A549 (cell line): ENCODE results near the gene DTD2. TPM values are rescaled to one million over a fixed set of nuclear protein-coding genes. Genes with fewer than 3 reads are reported as not detected.

Source experiments
- ATAC-seq, 2 experiments: fragments of 200-7000 bp in 1 of 2; fragments of >200 bp in 1 of 2; cut with Nextera tagmentation in 1 of 2; cut with Tn5 transposase in 1 of 2; 3 replicates each; pipeline versions ENCODE4 v1.8.0 to v1.9.1; 2018 to 2020; ENCODE audit warnings: mild to moderate bottlenecking in 1 of 2, moderate library complexity in 1 of 2
- CTCF ChIA-PET: fragments of 300-600 bp; sonication (Branson Sonifier 250); formaldehyde crosslinking; extraction: SDS; loops from one replicate; lab custom pipeline; 2021; ENCODE audit warnings: antibody characterized with exemption, inconsistent platforms; lab: Yijun Ruan, JAX
- POLR2A ChIA-PET: fragments of 350-600 bp; formaldehyde crosslinking; extraction: SDS; loops from one replicate; lab custom pipeline; 2021; ENCODE audit warnings: antibody characterized with exemption, inconsistent platforms; lab: Yijun Ruan, JAX
- DNase-seq, 2 experiments: peaks; one replicate each; pipeline versions ENCODE4 v3.0.0 to v3.0.0-alpha.2; 2011 to 2016; ENCODE audit warnings: low read depth in 1 of 2, low spot score in 1 of 2
- FAIRE-seq: peaks from 2 replicates; lab custom pipeline; 2011; peaks lifted over from hg19 to GRCh38; lab: Jason Lieb, UNC
- H3K27ac ChIP-seq, 2 experiments: fragments of >200 bp; sonication (Bioruptor Twin); formaldehyde crosslinking; 3 replicates each; pipeline ENCODE4 v1.5.1; 2016 to 2017
- H3K4me1 ChIP-seq: fragments of >200 bp; sonication (Bioruptor Twin); formaldehyde crosslinking; 3 replicates; pipeline ENCODE4 v1.6.1; 2016
- H3K4me2 ChIP-seq: fragments of >200 bp; sonication (Bioruptor Twin); formaldehyde crosslinking; 3 replicates; pipeline ENCODE4 v1.6.1; 2016
- H3K4me3 ChIP-seq: fragments of >200 bp; sonication (Bioruptor Twin); formaldehyde crosslinking; 3 replicates; pipeline ENCODE4 v1.5.1; 2016
- H3K9me3 ChIP-seq: fragments of >200 bp; sonication (Bioruptor Twin); formaldehyde crosslinking; 3 replicates; pipeline ENCODE4 v1.6.1; 2016
- ATOH8 ChIP-seq: fragments of 250-450 bp; sonication (Bioruptor Pico); IDR thresholded peaks from 2 replicates; pipeline ENCODE4 v1.5.0; 2020; ENCODE audit warnings: low read depth, mild to moderate bottlenecking, moderate library complexity
- BHLHE40 ChIP-seq: IDR thresholded peaks from 2 replicates; pipeline ENCODE4 v1.6.1; 2012; ENCODE audit warnings: low read depth, low read length, inconsistent platforms
- CBX2 ChIP-seq: fragments of 200-600 bp; sonication (generic); IDR thresholded peaks from 2 replicates; pipeline ENCODE4 v1.6.1; 2016; ENCODE audit warnings: low read depth, mild to moderate bottlenecking, borderline replicate concordance
- CEBPB ChIP-seq, 2 experiments: fragments of >200 bp in 1 of 2; sonication (Bioruptor Twin) in 1 of 2; formaldehyde crosslinking in 1 of 2; IDR thresholded peaks; 2 replicates each; pipeline ENCODE4 v1.6.1; 2012 to 2016
- CHD2 ChIP-seq: fragments of 150-350 bp; IDR thresholded peaks from 2 replicates; pipeline ENCODE4 v1.6.1; 2014; ENCODE audit warnings: low read length; ENCODE audit not compliant: partially characterized antibody
- CHD4 ChIP-seq: fragments of 200-600 bp; sonication (generic); IDR thresholded peaks from 2 replicates; pipeline ENCODE4 v1.6.1; 2016; ENCODE audit warnings: antibody characterized with exemption, mild to moderate bottlenecking, borderline replicate concordance
- E2F6 ChIP-seq: IDR thresholded peaks from 2 replicates; pipeline ENCODE4 v1.6.1; 2012; ENCODE audit warnings: low read depth, borderline replicate concordance
- EHF ChIP-seq: fragments of 250-450 bp; sonication (Bioruptor Pico); IDR thresholded peaks from 2 replicates; pipeline ENCODE4 v1.5.0; 2020; ENCODE audit warnings: mild to moderate bottlenecking
- EHMT2 ChIP-seq: fragments of 200-600 bp; sonication (generic); IDR thresholded peaks from 2 replicates; pipeline ENCODE4 v1.6.1; 2016; ENCODE audit warnings: antibody characterized with exemption, low read depth, mild to moderate bottlenecking, moderate library complexity
- ELK1 ChIP-seq: fragments of 150-350 bp; IDR thresholded peaks from 2 replicates; pipeline ENCODE4 v1.6.1; 2014; ENCODE audit warnings: low read depth, mild to moderate bottlenecking, low read length
- ESRRA ChIP-seq: fragments of 150-350 bp; IDR thresholded peaks from 2 replicates; pipeline ENCODE4 v1.6.1; 2014; ENCODE audit warnings: mild to moderate bottlenecking, low read length, borderline replicate concordance
- FOSB ChIP-seq: fragments of 250-450 bp; sonication (Bioruptor Pico); IDR thresholded peaks from 2 replicates; pipeline ENCODE4 v1.5.0; 2020; ENCODE audit warnings: mild to moderate bottlenecking, moderate library complexity
- HDAC2 ChIP-seq: fragments of 200-600 bp; sonication (generic); IDR thresholded peaks from 2 replicates; pipeline ENCODE4 v1.6.1; 2016
- HEYL ChIP-seq: fragments of 250-450 bp; sonication (Bioruptor Pico); IDR thresholded peaks from 2 replicates; pipeline ENCODE4 v1.8.0; 2021; ENCODE audit warnings: mild to moderate bottlenecking, moderate library complexity
- HMGXB4 ChIP-seq: fragments of 250-450 bp; sonication (Bioruptor Pico); IDR thresholded peaks from 2 replicates; pipeline ENCODE4 v1.5.0; 2021; ENCODE audit warnings: mild to moderate bottlenecking, moderate library complexity, borderline replicate concordance
- HOXA7 ChIP-seq: fragments of 250-450 bp; sonication (Bioruptor Pico); IDR thresholded peaks from 2 replicates; pipeline ENCODE4 v1.5.0; 2020; ENCODE audit warnings: mild to moderate bottlenecking, moderate library complexity
- JUNB ChIP-seq: fragments of >200 bp; sonication (Bioruptor Twin); formaldehyde crosslinking; IDR thresholded peaks from 2 replicates; pipeline ENCODE4 v1.6.1; 2016
- KDM1A ChIP-seq: fragments of 200-600 bp; sonication (generic); IDR thresholded peaks from 2 replicates; pipeline ENCODE4 v1.6.1; 2016; ENCODE audit warnings: low read depth, mild to moderate bottlenecking
- KDM5A ChIP-seq: fragments of 200-600 bp; sonication (generic); IDR thresholded peaks from 2 replicates; pipeline ENCODE4 v1.6.1; 2016; ENCODE audit warnings: antibody characterized with exemption, mild to moderate bottlenecking
- MAZ ChIP-seq: fragments of 150-350 bp; IDR thresholded peaks from 2 replicates; pipeline ENCODE4 v1.6.1; 2014; ENCODE audit warnings: antibody characterized with exemption, low read depth, low read length, borderline replicate concordance
- POLR2A ChIP-seq: IDR thresholded peaks from 2 replicates; pipeline ENCODE4 v1.6.1; 2012; ENCODE audit warnings: mild to moderate bottlenecking, low read length
- POLR2AphosphoS2 ChIP-seq: conservative IDR thresholded peaks from 2 replicates; pipeline ENCODE4 v1.6.1; 2012; ENCODE audit warnings: low read length, improper control_type of control experiment, inconsistent platforms
- RAD21 ChIP-seq, 2 experiments: fragments of >200 bp in 1 of 2; sonication (Bioruptor Twin) in 1 of 2; formaldehyde crosslinking in 1 of 2; IDR thresholded peaks in 1 of 2; conservative IDR thresholded peaks in 1 of 2; 2 replicates in 1 of 2; 3 replicates in 1 of 2; pipeline ENCODE4 v1.6.1; 2012 to 2018; ENCODE audit warnings: inconsistent platforms in 1 of 2
- RARB ChIP-seq: fragments of 250-450 bp; sonication (Bioruptor Pico); IDR thresholded peaks from 2 replicates; pipeline ENCODE4 v1.8.0; 2021; ENCODE audit warnings: mild to moderate bottlenecking, moderate library complexity
- RCOR1 ChIP-seq: fragments of 150-350 bp; IDR thresholded peaks from 2 replicates; pipeline ENCODE4 v1.6.1; 2014; ENCODE audit warnings: antibody characterized with exemption, low read length, low read depth
- SMC3 ChIP-seq: fragments of >200 bp; sonication (Bioruptor Twin); formaldehyde crosslinking; IDR thresholded peaks from 3 replicates; pipeline ENCODE4 v1.6.1; 2018; ENCODE audit warnings: inconsistent platforms
- ZFP36 ChIP-seq: fragments of 450-650 bp; IDR thresholded peaks from 2 replicates; pipeline ENCODE4 v1.6.1; 2014; ENCODE audit warnings: borderline replicate concordance; ENCODE audit not compliant: partially characterized antibody
- whole genome bisulfite sequencing: methylation state at CpG from one replicate; pipeline ENCODE4 v1.1.6; 2017; ENCODE audit errors: missing lambda C conversion rate; 5-methylcytosine and 5-hydroxymethylcytosine counted together
- polyA plus RNA-seq, 4 experiments: library from polyadenylated mRNA; depleted of rRNA in 3 of 4; stranded (reverse); fragments of >200 nt; fragmentation: RNase III in 1 of 4; extraction: RNeasy Plus Mini Kit Qiagen cat#74134 plus additional on column Dnase treatment in 1 of 4; gene quantifications; 2 replicates in 3 of 4; 3 replicates in 1 of 4; pipeline ENCODE4 v1.2.3, GENCODE V29; 2011 to 2017
- TF ChIP-seq, protein P1 (sequence below): IDR thresholded peaks from 2 replicates; pipeline ENCODE4 v1.6.1; 2012
- TF ChIP-seq, protein P2 (sequence below): fragments of 200-600 bp; sonication (generic); IDR thresholded peaks from 2 replicates; pipeline ENCODE4 v1.6.1; 2016; ENCODE audit warnings: antibody characterized with exemption, mild to moderate bottlenecking, moderate library complexity

Gene DTD2
- polyA plus RNA-seq, 2 of the 4 experiments (the other 2 are of a cell fraction): 28.5 to 39.5 TPM

DNA sequence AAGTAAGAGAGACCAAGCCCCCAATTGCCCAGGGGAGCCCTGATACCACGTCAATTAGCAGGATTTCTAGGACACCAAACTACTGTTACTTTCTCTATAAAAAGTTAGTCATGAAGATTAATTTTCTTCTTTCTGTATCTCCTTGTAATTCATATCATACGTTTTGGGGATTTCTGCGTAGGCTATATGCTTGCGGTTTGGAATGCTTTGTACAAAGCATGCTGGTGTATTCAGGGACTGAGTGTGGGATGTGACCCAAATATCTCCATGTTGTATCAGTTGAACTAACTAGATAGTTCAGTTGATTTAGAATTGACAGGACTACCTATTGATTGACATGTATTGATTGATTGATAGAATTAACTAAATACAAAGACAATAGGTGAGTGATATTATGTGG is 22.9 kb upstream of the DTD2 start:
- no peaks in the 10 kb centered on the region for H3K9me3 ChIP-seq
- FAIRE-seq (no peak), DNase-seq (no peak), ATAC-seq (no peak)
- CTCF ChIA-PET: interaction anchor here (0.6 kb wide), 1 partner anchor 715 kb away, joined by 3 read pairs; no protein-coding TSS in a partner anchor
- H3K4me1 ChIP-seq: no peaks in the 10 kb centered on the region
- 55% methylated on average over 4 of the region's 4 CpGs for WGBS
- H3K4me2 ChIP-seq: no peak overlapping the region
- TF ChIP-seq POLR2AphosphoS2 (no peak), EHF (CRISPR knock-in tag) (no peak), CHD4 (no peak), RARB (CRISPR knock-in tag) (no peak), ATOH8 (CRISPR knock-in tag) (no peak), EHMT2 (no peak), CBX2 (no peak), HEYL (CRISPR knock-in tag) (no peak), FOSB (CRISPR knock-in tag) (no peak), HOXA7 (CRISPR knock-in tag) (no peak), BHLHE40 (no peak), ELK1 (no peak), RCOR1 (no peak), POLR2A (no peak), CEBPB (IDR thresholded peaks at IDR 0.05) (no peak), HDAC2 (no peak), KDM5A (no peak), JUNB (no peak)
- H3K4me3 ChIP-seq: no peak overlapping the region
- no peak overlapping the region for H3K27ac ChIP-seq
- POLR2A ChIA-PET: interaction anchor here (0.7 kb wide), 1 partner anchor 650 kb away, joined by 3 read pairs; no protein-coding TSS in a partner anchor

DNA sequence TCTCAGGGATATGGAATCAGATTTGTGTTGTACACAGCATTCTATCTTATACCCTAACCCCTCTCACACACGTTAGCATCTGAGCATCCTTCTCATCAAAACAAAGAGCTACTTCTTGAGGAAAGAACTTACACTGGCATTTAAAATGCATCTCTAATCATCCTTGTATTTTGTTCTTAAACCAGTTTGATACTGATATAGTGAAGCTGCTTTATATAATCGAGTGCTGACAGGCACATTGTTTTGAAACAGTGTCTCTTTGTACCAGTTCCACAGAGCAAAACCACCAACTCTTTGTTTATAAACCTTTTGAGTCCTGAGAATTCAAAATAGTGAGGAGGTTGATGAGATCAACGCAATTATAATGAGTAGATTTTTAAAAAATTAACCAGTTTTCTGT is 21.7 kb upstream of the DTD2 start:
- ATAC-seq: no peak
- ChIA-PET POLR2A (no interaction called here), CTCF (no interaction called here)

More for the DNA sequence above, 21.7 kb upstream of the DTD2 start:
- no peaks in the 10 kb centered on the region for H3K4me1 ChIP-seq
- no peaks in the 10 kb centered on the region for H3K9me3 ChIP-seq
- H3K27ac ChIP-seq: no peak overlapping the region
- no peak for DNase-seq
- TF ChIP-seq RAD21 (conservative IDR thresholded peaks at IDR 0.05 in 1 of 2, IDR thresholded peaks at IDR 0.05 in 1 of 2): no peak
- no peak for TF ChIP-seq CEBPB (IDR thresholded peaks at IDR 0.05)
- no peak for TF ChIP-seq MAZ
- no peak for TF ChIP-seq CHD4
- no peak for TF ChIP-seq ZFP36
- no peak for TF ChIP-seq ESRRA
- no peak for TF ChIP-seq E2F6
- no peak for TF ChIP-seq KDM5A
- TF ChIP-seq CHD2: no peak
- TF ChIP-seq SMC3: no peak
- no peak for TF ChIP-seq HMGXB4 (CRISPR knock-in tag)
- TF ChIP-seq, protein P1, sequence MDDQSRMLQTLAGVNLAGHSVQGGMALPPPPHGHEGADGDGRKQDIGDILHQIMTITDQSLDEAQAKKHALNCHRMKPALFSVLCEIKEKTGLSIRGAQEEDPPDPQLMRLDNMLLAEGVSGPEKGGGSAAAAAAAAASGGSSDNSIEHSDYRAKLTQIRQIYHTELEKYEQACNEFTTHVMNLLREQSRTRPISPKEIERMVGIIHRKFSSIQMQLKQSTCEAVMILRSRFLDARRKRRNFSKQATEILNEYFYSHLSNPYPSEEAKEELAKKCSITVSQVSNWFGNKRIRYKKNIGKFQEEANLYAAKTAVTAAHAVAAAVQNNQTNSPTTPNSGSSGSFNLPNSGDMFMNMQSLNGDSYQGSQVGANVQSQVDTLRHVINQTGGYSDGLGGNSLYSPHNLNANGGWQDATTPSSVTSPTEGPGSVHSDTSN: no peak
- no peak for TF ChIP-seq EHMT2
- TF ChIP-seq, protein P2, sequence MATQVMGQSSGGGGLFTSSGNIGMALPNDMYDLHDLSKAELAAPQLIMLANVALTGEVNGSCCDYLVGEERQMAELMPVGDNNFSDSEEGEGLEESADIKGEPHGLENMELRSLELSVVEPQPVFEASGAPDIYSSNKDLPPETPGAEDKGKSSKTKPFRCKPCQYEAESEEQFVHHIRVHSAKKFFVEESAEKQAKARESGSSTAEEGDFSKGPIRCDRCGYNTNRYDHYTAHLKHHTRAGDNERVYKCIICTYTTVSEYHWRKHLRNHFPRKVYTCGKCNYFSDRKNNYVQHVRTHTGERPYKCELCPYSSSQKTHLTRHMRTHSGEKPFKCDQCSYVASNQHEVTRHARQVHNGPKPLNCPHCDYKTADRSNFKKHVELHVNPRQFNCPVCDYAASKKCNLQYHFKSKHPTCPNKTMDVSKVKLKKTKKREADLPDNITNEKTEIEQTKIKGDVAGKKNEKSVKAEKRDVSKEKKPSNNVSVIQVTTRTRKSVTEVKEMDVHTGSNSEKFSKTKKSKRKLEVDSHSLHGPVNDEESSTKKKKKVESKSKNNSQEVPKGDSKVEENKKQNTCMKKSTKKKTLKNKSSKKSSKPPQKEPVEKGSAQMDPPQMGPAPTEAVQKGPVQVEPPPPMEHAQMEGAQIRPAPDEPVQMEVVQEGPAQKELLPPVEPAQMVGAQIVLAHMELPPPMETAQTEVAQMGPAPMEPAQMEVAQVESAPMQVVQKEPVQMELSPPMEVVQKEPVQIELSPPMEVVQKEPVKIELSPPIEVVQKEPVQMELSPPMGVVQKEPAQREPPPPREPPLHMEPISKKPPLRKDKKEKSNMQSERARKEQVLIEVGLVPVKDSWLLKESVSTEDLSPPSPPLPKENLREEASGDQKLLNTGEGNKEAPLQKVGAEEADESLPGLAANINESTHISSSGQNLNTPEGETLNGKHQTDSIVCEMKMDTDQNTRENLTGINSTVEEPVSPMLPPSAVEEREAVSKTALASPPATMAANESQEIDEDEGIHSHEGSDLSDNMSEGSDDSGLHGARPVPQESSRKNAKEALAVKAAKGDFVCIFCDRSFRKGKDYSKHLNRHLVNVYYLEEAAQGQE: no peak
- TF ChIP-seq CBX2: no peak
- TF ChIP-seq KDM1A: no peak
- TF ChIP-seq, all 56 proteins: peak for 0
- WGBS: 49% methylated on average over 3 of the region's 3 CpGs
- peak; percentile 49 for FAIRE-seq
- H3K4me2 ChIP-seq: no peak overlapping the region
- no peak overlapping the region for H3K4me3 ChIP-seq
